Globus pallidus (tissue), 1 donor: ENCODE results near the gene IDH3G.

Source experiments
- DNase-seq: peaks from one replicate; pipeline ENCODE4 v3.0.0-alpha.2; 2015; ENCODE audit warnings: low spot score

IDH3G gene

GRCh38 chrX:153791104-153791852, 2.9 kb downstream of the IDH3G start:
- DNase-seq: no peak

DNA sequence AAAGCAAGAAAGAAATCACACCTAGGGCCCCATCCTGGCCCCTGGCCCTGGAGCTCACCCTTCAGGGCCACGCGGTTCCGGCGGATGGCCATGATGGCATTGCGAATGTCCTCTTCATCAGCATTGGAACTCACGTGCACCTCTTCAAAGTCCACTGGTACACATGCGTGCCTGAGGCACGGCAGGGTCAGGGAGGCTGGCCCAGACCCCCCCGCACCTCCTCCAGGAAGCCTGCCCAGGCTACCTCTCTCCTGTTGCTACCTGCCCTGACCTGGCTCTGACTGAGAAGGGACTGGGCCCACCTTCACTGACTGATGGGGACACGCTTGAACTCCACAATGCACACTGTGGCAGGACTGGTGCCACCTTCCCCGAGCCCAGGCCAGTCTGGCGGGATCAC, 4.5 kb downstream of the IDH3G start:
- DNase-seq: no peak

- no peak for DNase-seq
Measured at GRCh38 chrX:153786669-153787068, 7.5 kb downstream of the IDH3G start.

DNA sequence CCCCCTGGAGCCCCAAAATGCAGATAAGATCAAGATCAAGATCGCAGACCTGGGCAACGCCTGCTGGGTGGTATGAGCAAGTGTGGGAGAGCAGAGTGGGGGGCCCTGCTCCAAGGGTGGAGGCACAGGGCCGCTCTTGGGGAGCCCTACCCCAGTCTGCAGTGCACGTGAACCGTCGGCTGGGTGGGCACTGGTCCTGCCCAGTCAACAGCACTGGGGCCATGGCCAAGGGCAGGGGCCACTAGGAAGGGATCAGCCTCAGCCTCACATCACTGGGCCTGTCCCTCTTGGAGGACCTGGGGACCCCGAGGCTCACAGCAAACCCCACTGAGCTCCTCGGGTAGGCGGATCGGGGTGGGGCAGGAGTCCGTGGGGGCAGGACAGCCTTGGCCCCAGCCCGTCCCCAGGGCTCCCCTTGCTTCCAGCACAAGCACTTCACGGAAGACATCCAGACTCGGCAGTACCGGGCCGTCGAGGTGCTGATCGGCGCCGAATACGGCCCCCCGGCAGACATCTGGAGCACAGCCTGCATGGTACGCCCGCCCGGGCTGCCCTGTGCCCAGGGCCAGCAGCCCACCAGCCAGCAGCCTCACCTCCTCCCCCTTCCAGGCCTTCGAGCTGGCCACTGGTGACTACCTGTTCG, 9.7 kb downstream of the IDH3G start:
- no peak for DNase-seq

GRCh38 chrX:153783378-153784013, 10.7 kb downstream of the IDH3G start:
- DNase-seq: no peak

DNA sequence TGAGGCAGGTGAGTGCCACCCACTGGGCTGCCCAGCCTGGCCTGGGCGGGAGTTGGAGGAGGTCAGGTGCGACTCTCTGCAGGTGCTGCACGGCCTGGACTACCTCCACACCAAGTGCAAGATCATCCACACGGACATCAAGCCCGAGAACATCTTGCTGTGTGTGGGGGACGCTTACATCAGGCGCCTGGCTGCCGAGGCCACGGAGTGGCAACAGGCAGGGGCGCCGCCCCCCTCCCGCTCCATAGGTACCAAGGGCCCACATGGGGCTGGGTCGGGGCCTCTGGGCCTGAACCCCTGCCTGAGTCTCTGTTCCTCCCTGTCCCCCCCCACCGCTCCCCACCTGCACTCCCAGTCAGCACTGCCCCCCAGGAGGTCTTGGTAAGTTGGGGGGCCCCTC, 11.3 kb downstream of the IDH3G start:
- no peak for DNase-seq

DNA sequence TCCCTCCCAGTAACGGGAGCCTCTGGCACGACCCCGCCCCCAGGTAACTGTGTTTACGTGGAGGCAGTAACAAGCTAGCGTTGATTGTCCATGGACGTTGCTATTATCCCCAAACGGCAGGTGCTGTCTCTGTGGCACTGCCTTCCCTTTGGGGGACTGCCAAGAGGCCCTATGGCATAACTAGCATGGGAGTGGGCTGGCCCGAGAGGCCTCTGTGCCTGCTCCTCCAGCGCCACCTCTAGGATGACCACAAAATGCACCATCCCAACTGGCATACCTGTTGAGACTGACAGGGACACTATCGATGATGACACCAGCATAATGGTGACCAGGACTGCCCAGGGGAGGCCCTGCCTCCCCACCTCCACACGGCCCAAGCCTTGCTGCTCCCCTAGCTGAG, 11.9 kb downstream of the IDH3G start:
- DNase-seq: no peak

DNA sequence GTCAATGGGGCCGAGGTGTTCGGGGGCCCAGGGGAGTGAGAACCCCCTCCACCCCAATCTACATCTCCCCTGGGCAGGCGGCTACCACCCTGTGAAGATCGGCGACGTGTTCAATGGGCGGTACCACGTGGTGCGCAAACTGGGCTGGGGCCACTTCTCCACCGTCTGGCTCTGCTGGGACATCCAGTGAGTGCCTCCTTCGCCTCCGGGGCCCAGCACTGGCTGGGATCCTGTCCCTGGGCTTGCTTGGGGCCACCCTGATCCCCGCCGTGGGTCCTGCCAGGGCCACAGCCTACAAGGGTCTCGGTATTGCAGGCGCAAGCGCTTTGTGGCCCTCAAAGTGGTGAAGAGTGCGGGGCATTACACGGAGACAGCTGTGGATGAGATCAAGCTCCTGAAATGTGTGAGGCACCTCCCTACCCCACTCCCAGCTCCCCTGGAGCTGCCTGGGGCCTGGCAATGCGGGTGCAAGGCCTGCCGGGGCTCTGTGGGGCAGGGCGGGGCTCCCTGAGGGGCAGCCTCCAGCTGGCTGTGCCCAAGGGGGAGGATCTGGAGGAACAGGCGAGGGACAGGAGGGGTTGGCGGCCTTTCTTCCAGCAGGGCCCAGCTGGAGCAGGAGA, 12.6 kb downstream of the IDH3G start:
- DNase-seq: no peak

DNA sequence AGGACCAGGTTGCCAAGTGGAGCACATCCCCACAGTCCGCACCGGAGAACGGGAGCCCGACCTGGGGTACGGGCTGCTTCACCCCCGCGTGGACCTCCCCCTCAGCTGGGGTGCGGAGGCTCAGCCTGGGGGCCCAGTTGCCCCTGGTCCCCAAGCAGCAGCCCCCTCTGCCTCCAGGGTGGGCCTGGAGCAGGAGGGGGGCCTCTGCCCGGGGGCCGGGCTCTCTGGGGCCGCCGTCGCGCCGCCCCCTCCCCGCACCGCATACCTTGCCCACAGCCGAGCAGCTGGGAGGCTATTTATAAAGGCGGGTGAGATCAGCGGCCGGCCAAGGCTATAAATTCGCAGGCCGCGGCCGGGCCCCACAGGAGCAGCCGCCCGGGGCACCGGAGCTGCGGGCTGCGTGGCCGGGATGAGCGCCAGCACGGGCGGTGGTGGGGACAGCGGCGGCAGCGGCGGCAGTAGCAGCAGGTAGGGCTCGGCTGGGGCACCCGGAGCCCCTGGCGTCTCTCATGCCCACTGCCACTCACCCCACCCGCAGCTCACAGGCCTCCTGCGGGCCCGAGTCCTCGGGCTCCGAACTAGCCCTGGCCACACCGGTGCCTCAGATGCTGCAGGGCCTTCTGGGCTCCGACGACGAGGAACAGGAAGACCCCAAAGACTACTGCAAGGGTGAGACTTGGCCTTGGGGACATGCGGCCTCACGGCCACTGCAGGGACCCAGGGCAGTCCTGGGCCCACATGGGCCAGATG, 13.3 kb downstream of the IDH3G start, which contains the start of gene SRPK3:
Gene SRPK3, plus strand, starts transcription at position 364 of the 750 bp plus-strand sequence. Its CDS starts 46 bp downstream, at position 410.
- no peak for DNase-seq

GRCh38 chrX:153779891-153780677, 14.1 kb downstream of the IDH3G start:
- no peak for DNase-seq

- no peak for DNase-seq
Measured at GRCh38 chrX:153778684-153779101, 15.5 kb downstream of the IDH3G start.

DNA sequence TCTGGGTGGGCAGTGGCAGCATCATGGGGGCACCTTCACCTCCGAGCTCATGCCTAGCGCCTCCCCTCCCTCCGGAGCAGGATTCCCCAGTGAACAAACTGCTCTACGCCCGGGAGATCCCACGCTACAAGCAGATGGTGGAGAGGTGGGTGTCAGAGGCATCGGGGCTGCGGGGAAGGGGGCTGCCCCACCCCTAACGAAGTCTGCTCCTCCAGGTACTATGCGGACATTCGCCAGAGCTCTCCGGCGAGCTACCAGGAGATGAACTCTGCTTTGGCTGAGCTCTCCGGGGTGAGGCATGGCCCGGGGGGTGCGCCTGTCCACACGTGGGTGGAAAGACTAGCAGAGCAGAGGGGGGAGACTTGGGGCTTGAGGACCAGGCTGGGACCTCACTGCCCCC, 16.0 kb downstream of the IDH3G start:
- no peak for DNase-seq

DNA sequence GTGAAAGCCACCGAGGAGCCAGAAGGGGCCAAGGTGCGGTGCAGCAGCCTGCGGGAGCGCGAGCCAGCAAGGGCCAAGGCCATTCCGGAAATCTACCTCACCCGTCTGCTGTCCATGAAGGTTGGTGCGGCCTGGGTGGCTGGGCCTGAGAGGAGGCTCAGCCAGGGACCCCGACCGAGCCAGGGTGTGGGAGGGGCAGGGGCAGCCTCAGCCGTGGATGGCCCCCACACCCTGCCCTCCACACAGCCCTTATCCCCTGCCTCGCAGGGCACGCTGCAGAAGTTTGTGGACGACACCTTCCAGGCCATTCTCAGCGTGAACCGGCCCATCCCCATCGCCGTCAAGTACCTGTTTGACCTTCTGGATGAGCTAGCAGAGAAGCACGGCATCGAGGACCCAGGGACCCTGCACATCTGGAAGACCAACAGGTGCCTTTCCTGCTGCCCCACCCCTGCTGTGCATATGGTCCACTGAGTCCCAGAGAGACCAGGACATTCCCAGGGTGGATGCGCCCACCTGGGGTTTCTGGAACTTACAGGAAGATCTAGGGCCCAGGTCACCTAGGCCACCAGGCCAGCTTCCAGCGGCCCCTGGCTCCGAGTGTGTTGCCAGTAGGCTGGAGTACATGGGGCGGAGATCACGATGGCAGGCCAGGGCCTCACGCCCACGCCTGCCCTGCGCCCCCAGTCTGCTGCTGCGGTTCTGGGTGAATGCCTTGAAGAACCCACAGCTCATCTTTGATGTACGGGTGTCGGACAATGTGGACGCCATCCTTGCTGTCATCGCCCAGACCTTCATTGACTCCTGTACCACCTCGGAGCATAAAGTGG, 16.7 kb downstream of the IDH3G start:
- no peak for DNase-seq

- no peak for DNase-seq
Measured at GRCh38 chrX:153776611-153777045, 17.5 kb downstream of the IDH3G start.

DNA sequence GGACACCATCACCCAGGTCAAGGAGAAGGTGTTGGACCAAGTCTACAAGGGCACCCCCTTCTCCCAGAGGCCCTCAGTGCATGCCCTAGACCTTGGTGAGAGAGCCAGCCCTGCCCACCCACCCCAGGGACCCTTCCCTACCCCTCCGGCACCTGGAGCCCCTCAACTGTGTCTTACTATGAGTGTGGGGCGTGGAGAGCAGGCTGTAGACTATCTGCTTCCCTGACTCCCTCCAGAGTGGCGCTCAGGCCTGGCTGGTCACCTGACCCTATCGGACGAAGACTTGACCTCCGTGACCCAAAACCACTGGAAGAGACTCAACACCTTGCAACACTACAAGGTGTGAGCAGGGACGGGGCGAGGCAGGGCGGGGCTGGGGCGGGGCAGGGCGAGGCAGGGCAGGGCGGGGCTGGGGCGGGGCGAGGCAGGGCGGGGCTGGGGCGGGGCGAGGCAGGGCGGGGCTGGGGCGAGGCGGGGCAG, 18.0 kb downstream of the IDH3G start:
- DNase-seq: no peak

- DNase-seq: no peak
Measured at GRCh38 chrX:153775293-153776119, 18.7 kb downstream of the IDH3G start.

- no peak for DNase-seq
Measured at GRCh38 chrX:153774576-153775292, 19.4 kb downstream of the IDH3G start.
